Loucy (cell line): ENCODE results near the gene GNAT1.

Source experiments
- H2AFZ ChIP-seq: fragments of 200-600 bp; sonication (generic); 2 replicates; pipeline ENCODE4 v1.6.0; 2016; ENCODE audit warnings: antibody characterized with exemption, mild to moderate bottlenecking, low read length, moderate library complexity
- H3F3A ChIP-seq: fragments of 200-600 bp; 2 replicates; pipeline ENCODE4 v1.6.0; 2016; ENCODE audit warnings: antibody characterized with exemption, low read depth, mild to moderate bottlenecking
- H3K27me3 ChIP-seq: fragments of 200-600 bp; sonication (generic); 2 replicates; pipeline ENCODE4 v1.6.1; 2014; ENCODE audit warnings: low read length, mild to moderate bottlenecking; ENCODE audit not compliant: insufficient read depth, poor library complexity, severe bottlenecking
- H3K36me3 ChIP-seq: fragments of 200-600 bp; sonication (generic); 2 replicates; pipeline ENCODE4 v1.6.1; 2016; ENCODE audit warnings: low read length; ENCODE audit not compliant: insufficient read depth
- H3K4me1 ChIP-seq: fragments of 200-600 bp; sonication (generic); 2 replicates; pipeline ENCODE4 v1.5.1; 2014; ENCODE audit warnings: low read length, mild to moderate bottlenecking; ENCODE audit not compliant: insufficient read depth, poor library complexity, severe bottlenecking
- H3K4me2 ChIP-seq: fragments of 200-600 bp; sonication (generic); 2 replicates; pipeline ENCODE4 v1.6.0; 2014; ENCODE audit warnings: antibody characterized with exemption, low read length, low read depth, mild to moderate bottlenecking; ENCODE audit not compliant: poor library complexity, severe bottlenecking
- H3K4me3 ChIP-seq: fragments of 200-600 bp; sonication (generic); 2 replicates; pipeline ENCODE4 v1.5.1; 2014; ENCODE audit warnings: low read length, mild to moderate bottlenecking, mixed read lengths; ENCODE audit not compliant: poor library complexity, severe bottlenecking
- H3K79me2 ChIP-seq: fragments of 200-600 bp; sonication (generic); 2 replicates; pipeline ENCODE4 v1.6.1; 2014; ENCODE audit warnings: low read length; ENCODE audit not compliant: insufficient read depth
- H3K9ac ChIP-seq: fragments of 200-600 bp; sonication (generic); 2 replicates; pipeline ENCODE4 v1.6.0; 2014; ENCODE audit warnings: mild to moderate bottlenecking, low read depth, low read length, moderate library complexity; ENCODE audit not compliant: poor library complexity, severe bottlenecking
- H3K9me2 ChIP-seq: fragments of 200-600 bp; sonication (generic); replicated peaks from 2 replicates; pipeline ENCODE4 v1.6.1; 2016; ENCODE audit warnings: low read depth, low read length, mixed read lengths
- H3K9me3 ChIP-seq: fragments of 200-600 bp; sonication (generic); 2 replicates; pipeline ENCODE4 v1.6.1; 2014; ENCODE audit warnings: mild to moderate bottlenecking, antibody characterized with exemption, low read length, low read depth; ENCODE audit not compliant: insufficient read depth
- H4K20me1 ChIP-seq: fragments of 200-600 bp; sonication (generic); 2 replicates; pipeline ENCODE4 v1.6.0; 2014; ENCODE audit warnings: antibody characterized with exemption, low read length, mild to moderate bottlenecking; ENCODE audit not compliant: insufficient read depth, poor library complexity, severe bottlenecking
- CTCF ChIP-seq: fragments of 200-600 bp; sonication (generic); conservative IDR thresholded peaks from 2 replicates; pipeline ENCODE4 v1.5.1; 2014; ENCODE audit warnings: mild to moderate bottlenecking, antibody characterized with exemption, low read length
- EZH2phosphoT487 ChIP-seq: fragments of 200-600 bp; IDR thresholded peaks from 2 replicates; pipeline ENCODE4 v1.6.1; 2018; ENCODE audit warnings: antibody characterized with exemption, mild to moderate bottlenecking, moderate library complexity, borderline replicate concordance

The GNAT1 gene

GRCh38 chr3:50171540-50172301 lies 19.7 kb upstream of the GNAT1 start:
- TF ChIP-seq EZH2phosphoT487 (no peak), CTCF (no peak)
- H3K27me3 ChIP-seq = no peaks in the 10 kb centered on the region
- H2AFZ ChIP-seq = no peak overlapping the region
- H3K9me2 ChIP-seq = no peaks in the 10 kb centered on the region
- H3K4me1 ChIP-seq = peaks cover 5% of the 10 kb centered on the region
- no peaks in the 10 kb centered on the region for H3K79me2 ChIP-seq
- no peak overlapping the region for H3K9ac ChIP-seq
- H3K4me2 ChIP-seq = no peak overlapping the region
- H3K9me3 ChIP-seq = no peaks in the 10 kb centered on the region
- H3K4me3 ChIP-seq = no peak overlapping the region
- H3K36me3 ChIP-seq = no peaks in the 10 kb centered on the region
- no peaks in the 10 kb centered on the region for H4K20me1 ChIP-seq
- H3F3A ChIP-seq = no peaks in the 10 kb centered on the region

GRCh38 chr3:50172626-50173220 lies 18.7 kb upstream of the GNAT1 start:
- Histone ChIP-seq H3K4me3 (no peak overlapping the region), H3K27me3 (no peaks in the 10 kb centered on the region), H3K4me1 (peaks cover 5% of the 10 kb centered on the region), H3K9me2 (no peaks in the 10 kb centered on the region), H3K36me3 (no peaks in the 10 kb centered on the region), H3K9ac (no peak overlapping the region), H4K20me1 (no peaks in the 10 kb centered on the region), H3K4me2 (no peak overlapping the region), H2AFZ (no peak overlapping the region), H3K79me2 (no peaks in the 10 kb centered on the region), H3F3A (no peaks in the 10 kb centered on the region), H3K9me3 (no peaks in the 10 kb centered on the region)
- TF ChIP-seq EZH2phosphoT487 (no peak), CTCF (no peak)

GRCh38 chr3:50173685-50174516 lies 17.5 kb upstream of the GNAT1 start:
- no peaks in the 10 kb centered on the region for H3F3A ChIP-seq
- H3K79me2 ChIP-seq = no peaks in the 10 kb centered on the region
- H4K20me1 ChIP-seq = no peaks in the 10 kb centered on the region
- no peak for TF ChIP-seq EZH2phosphoT487
- peak; percentile 40 for TF ChIP-seq CTCF
- H3K9me3 ChIP-seq = no peaks in the 10 kb centered on the region
- no peak overlapping the region for H3K9ac ChIP-seq
- H3K9me2 ChIP-seq = no peaks in the 10 kb centered on the region
- H3K4me3 ChIP-seq = no peak overlapping the region
- H3K27me3 ChIP-seq = no peaks in the 10 kb centered on the region
- peaks cover 5% of the 10 kb centered on the region for H3K4me1 ChIP-seq
- no peaks in the 10 kb centered on the region for H3K36me3 ChIP-seq
- peak overlapping the region; percentile 29 for H3K4me2 ChIP-seq
- H2AFZ ChIP-seq = peak overlapping the region; percentile 94
